Osteoblast (primary cell): ENCODE results near the gene REXO1. TPM values are rescaled to one million over a fixed set of nuclear protein-coding genes. Genes with fewer than 3 reads are reported as not detected.

Experiments
- DNase-seq: peaks from one replicate; pipeline ENCODE4 v3.0.0; 2011; ENCODE audit warnings: low spot score, mixed read lengths; ENCODE audit not compliant: insufficient read length; ENCODE audit errors: missing footprints
- H2AFZ ChIP-seq: 2 replicates; pipeline ENCODE4 v1.6.0; 2011; ENCODE audit warnings: mild to moderate bottlenecking, low read length
- H3K27ac ChIP-seq: 2 replicates; pipeline ENCODE4 v1.5.1; 2011; ENCODE audit warnings: mild to moderate bottlenecking, low read depth, low read length, moderate library complexity
- H3K27me3 ChIP-seq: 2 replicates; pipeline ENCODE4 v1.6.0; 2012; ENCODE audit warnings: mild to moderate bottlenecking, control low read depth, inconsistent platforms, low read length, moderate library complexity; ENCODE audit not compliant: insufficient read depth
- H3K36me3 ChIP-seq: 2 replicates; pipeline ENCODE4 v1.5.1; 2011; ENCODE audit warnings: mild to moderate bottlenecking, low read length, control low read depth, moderate library complexity; ENCODE audit not compliant: insufficient read depth
- H3K4me1 ChIP-seq: 2 replicates; pipeline ENCODE4 v1.5.1; 2011; ENCODE audit warnings: mild to moderate bottlenecking, low read length, control low read depth, moderate library complexity; ENCODE audit not compliant: insufficient read depth
- H3K4me2 ChIP-seq: 2 replicates; pipeline ENCODE4 v1.6.0; 2011; ENCODE audit warnings: mild to moderate bottlenecking, low read length; ENCODE audit not compliant: insufficient read depth
- H3K4me3 ChIP-seq: fragments of 200-600 bp; sonication (generic); 3 replicates; pipeline ENCODE4 v1.5.1; 2012; ENCODE audit warnings: mild to moderate bottlenecking, low read length, inconsistent platforms; ENCODE audit not compliant: insufficient read depth
- H3K79me2 ChIP-seq: 2 replicates; pipeline ENCODE4 v1.6.0; 2012; ENCODE audit warnings: mild to moderate bottlenecking, low read length, control low read depth, inconsistent platforms; ENCODE audit not compliant: insufficient read depth
- H3K9me3 ChIP-seq: 2 replicates; pipeline ENCODE4 v1.5.1; 2011; ENCODE audit warnings: low read depth, low read length, control low read depth
- H4K20me1 ChIP-seq: 2 replicates; pipeline ENCODE4 v1.6.0; 2012; ENCODE audit warnings: mild to moderate bottlenecking, low read length, control low read depth; ENCODE audit not compliant: insufficient read depth
- CTCF ChIP-seq: IDR thresholded peaks from 2 replicates; pipeline ENCODE4 v1.5.1; 2011; ENCODE audit warnings: mild to moderate bottlenecking, low read depth, low read length, moderate library complexity; ENCODE audit errors: extremely low read depth
- total RNA-seq: library from RNA; depleted of rRNA; stranded (reverse); fragments of >200 nt; gene quantifications from 2 replicates; pipeline ENCODE4 v1.2.3, GENCODE V29; 2012

REXO1 gene
- total RNA-seq, 1 donor, result 9.4 TPM

GRCh38 chr19:1855040-1855827, 7.0 kb upstream of the REXO1 start:
- Histone ChIP-seq H2AFZ (no peak overlapping the region), H3K4me2 (peak overlapping the region; percentile 53), H3K27me3 (no peaks in the 10 kb centered on the region), H3K36me3 (peaks cover 2% of the 10 kb centered on the region), H3K9me3 (no peaks in the 10 kb centered on the region), H3K4me3 (peak overlapping the region; percentile 33), H4K20me1 (peaks cover 64% of the 10 kb centered on the region), H3K4me1 (peaks cover 20% of the 10 kb centered on the region), H3K27ac (peak overlapping the region; percentile 45), H3K79me2 (peaks cover 94% of the 10 kb centered on the region)
- peak; percentile 98 for DNase-seq
- no peak for TF ChIP-seq CTCF

GRCh38 chr19:1854542-1855039, 6.3 kb upstream of the REXO1 start:
- H2AFZ ChIP-seq, result no peak overlapping the region
- no peak overlapping the region for H3K4me3 ChIP-seq
- H3K4me1 ChIP-seq, result peaks cover 18% of the 10 kb centered on the region
- peaks cover 2% of the 10 kb centered on the region for H3K36me3 ChIP-seq
- no peak overlapping the region for H3K4me2 ChIP-seq
- peaks cover 64% of the 10 kb centered on the region for H4K20me1 ChIP-seq
- no peak for TF ChIP-seq CTCF
- H3K9me3 ChIP-seq, result no peaks in the 10 kb centered on the region
- H3K27ac ChIP-seq, result no peak overlapping the region
- H3K79me2 ChIP-seq, result peaks cover 91% of the 10 kb centered on the region
- no peak for DNase-seq
- H3K27me3 ChIP-seq, result no peaks in the 10 kb centered on the region

DNA sequence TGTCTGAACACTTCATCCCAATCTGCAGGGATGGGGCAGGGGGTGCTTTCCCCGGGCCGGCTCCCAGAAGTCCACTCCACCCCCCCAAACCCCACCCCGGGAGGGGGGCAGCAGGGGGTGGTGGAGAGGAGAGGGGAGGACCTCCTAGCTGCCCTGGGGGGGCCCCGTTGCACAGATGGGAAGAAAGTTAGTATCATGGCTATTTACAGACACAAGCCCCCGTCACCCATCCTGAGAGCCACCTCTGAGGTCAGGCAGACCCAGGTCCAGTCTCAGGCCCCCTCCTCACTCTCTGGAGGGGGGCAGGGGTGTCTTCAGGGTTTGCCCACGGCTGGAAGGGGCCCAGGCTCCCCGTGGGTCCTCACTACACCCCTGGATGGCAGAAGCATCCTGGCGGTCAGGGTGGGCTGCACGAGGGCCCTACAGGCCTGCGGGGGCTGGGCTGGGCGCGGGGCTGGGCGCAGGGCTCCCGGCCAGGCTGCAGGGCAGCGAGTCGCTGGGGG, 5.8 kb upstream of the REXO1 start:
- no peak for TF ChIP-seq CTCF
- Histone ChIP-seq H3K27me3 (no peaks in the 10 kb centered on the region), H3K79me2 (peaks cover 86% of the 10 kb centered on the region), H3K9me3 (no peaks in the 10 kb centered on the region), H3K36me3 (peaks cover 2% of the 10 kb centered on the region), H3K4me3 (no peak overlapping the region), H3K27ac (no peak overlapping the region), H3K4me2 (no peak overlapping the region), H4K20me1 (peaks cover 59% of the 10 kb centered on the region), H2AFZ (no peak overlapping the region), H3K4me1 (peaks cover 18% of the 10 kb centered on the region)
- DNase-seq, result no peak

- Histone ChIP-seq H3K27ac (no peak overlapping the region), H3K9me3 (no peaks in the 10 kb centered on the region), H3K4me1 (peaks cover 18% of the 10 kb centered on the region), H3K4me3 (no peak overlapping the region), H3K79me2 (peaks cover 83% of the 10 kb centered on the region), H3K36me3 (peaks cover 2% of the 10 kb centered on the region), H4K20me1 (peaks cover 57% of the 10 kb centered on the region), H2AFZ (no peak overlapping the region), H3K27me3 (no peaks in the 10 kb centered on the region), H3K4me2 (no peak overlapping the region)
- DNase-seq, result peak; percentile 100
- peak; percentile 79 for TF ChIP-seq CTCF
Observed at GRCh38 chr19:1853295-1854038, 5.2 kb upstream of the REXO1 start.
